Neuronal stem cell (in vitro differentiated cells): ENCODE results near the gene HKDC1.
A peak's percentile ranks its signal among the peaks of the same experiment; 100 is the strongest.

Experiments
- DNase-seq: peaks from one replicate; pipeline ENCODE4 v3.0.0-alpha.2; 2013; ENCODE audit warnings: low spot score
- H2AFZ ChIP-seq: one replicate; pipeline ENCODE4 v1.6.1; 2013; ENCODE audit warnings: mild to moderate bottlenecking, low read length, inconsistent platforms
- H2AK5ac ChIP-seq: 2 replicates; pipeline ENCODE4 v1.6.1; 2013; ENCODE audit warnings: low read depth, mild to moderate bottlenecking, inconsistent platforms, low read length, moderate library complexity, mixed read lengths
- H2BK120ac ChIP-seq: 2 replicates; pipeline ENCODE4 v1.6.1; 2013; ENCODE audit warnings: low read depth, mild to moderate bottlenecking, inconsistent platforms, low read length, moderate library complexity, mixed read lengths
- H2BK12ac ChIP-seq: one replicate; pipeline ENCODE4 v1.6.1; 2013; ENCODE audit warnings: low read length, inconsistent platforms
- H2BK15ac ChIP-seq: 2 replicates; pipeline ENCODE4 v1.6.1; 2013; ENCODE audit warnings: mild to moderate bottlenecking, low read length, inconsistent platforms, mixed read lengths
- H2BK5ac ChIP-seq: one replicate; pipeline ENCODE4 v1.6.1; 2013; ENCODE audit warnings: inconsistent platforms, mild to moderate bottlenecking, low read length, moderate library complexity
- H3K14ac ChIP-seq: one replicate; pipeline ENCODE4 v1.6.1; 2013; ENCODE audit warnings: low read length, inconsistent platforms
- H3K18ac ChIP-seq: 2 replicates; pipeline ENCODE4 v1.6.1; 2013; ENCODE audit warnings: low read length, inconsistent platforms
- H3K23ac ChIP-seq: 2 replicates; pipeline ENCODE4 v1.6.1; 2013; ENCODE audit warnings: low read depth, mild to moderate bottlenecking, mixed read lengths, low read length, inconsistent platforms; ENCODE audit not compliant: poor library complexity
- H3K27ac ChIP-seq: replicated peaks from 3 replicates; pipeline ENCODE4 v1.5.1; 2013; ENCODE audit warnings: low read length, inconsistent platforms
- H3K27me3 ChIP-seq, 3 experiments: 2 replicates each; pipeline ENCODE4 v1.6.1; 2013; ENCODE audit warnings: low read length in 3 of 3, mild to moderate bottlenecking in 2 of 3, inconsistent platforms in 1 of 3, low read depth in 1 of 3, mixed read lengths in 1 of 3, moderate library complexity in 1 of 3; ENCODE audit not compliant: control insufficient read depth in 3 of 3, insufficient read depth in 3 of 3
- H3K36me3 ChIP-seq, 2 donors: replicated peaks in 1 of 2; 2 replicates each; pipeline ENCODE4 v1.6.1; 2013; ENCODE audit warnings: low read length in 2 of 2; ENCODE audit not compliant: control insufficient read depth in 2 of 2, insufficient read depth in 2 of 2
- H3K4ac ChIP-seq: 2 replicates; pipeline ENCODE4 v1.6.1; 2013; ENCODE audit warnings: inconsistent platforms, mild to moderate bottlenecking, low read length, moderate library complexity
- H3K4me1 ChIP-seq, 2 donors: 1 replicate in 1 of 2; 2 replicates in 1 of 2; pipeline ENCODE4 v1.6.1; 2013; ENCODE audit warnings: low read length in 2 of 2, low read depth in 1 of 2; ENCODE audit not compliant: control insufficient read depth in 2 of 2, insufficient read depth in 1 of 2
- H3K4me2 ChIP-seq: one replicate; pipeline ENCODE4 v1.6.1; 2013; ENCODE audit warnings: mild to moderate bottlenecking, low read length, inconsistent platforms; ENCODE audit not compliant: insufficient read depth, poor library complexity, severe bottlenecking
- H3K4me3 ChIP-seq, 2 donors: 2 replicates each; pipeline ENCODE4 v1.5.1; 2013; ENCODE audit warnings: low read length in 2 of 2, mild to moderate bottlenecking in 2 of 2, inconsistent platforms in 1 of 2, moderate library complexity in 1 of 2
- H3K79me1 ChIP-seq: one replicate; pipeline ENCODE4 v1.6.1; 2013; ENCODE audit warnings: low read depth, mild to moderate bottlenecking, inconsistent platforms, low read length, moderate library complexity
- H3K9ac ChIP-seq: one replicate; pipeline ENCODE4 v1.6.1; 2013; ENCODE audit warnings: mild to moderate bottlenecking, low read depth, low read length, inconsistent platforms; ENCODE audit not compliant: poor library complexity
- H3K9me3 ChIP-seq, 2 donors: replicated peaks in 1 of 2; 2 replicates each; pipeline versions ENCODE3 to v1.6.1; 2013; ENCODE audit warnings: low read length in 2 of 2, mild to moderate bottlenecking in 2 of 2, inconsistent platforms in 1 of 2, low read depth in 1 of 2, mixed read lengths in 1 of 2, moderate library complexity in 1 of 2; ENCODE audit not compliant: control insufficient read depth in 2 of 2, insufficient read depth in 1 of 2
- H4K8ac ChIP-seq: one replicate; pipeline ENCODE4 v1.6.1; 2013; ENCODE audit warnings: low read depth, mild to moderate bottlenecking, inconsistent platforms, low read length, moderate library complexity
- H4K91ac ChIP-seq: one replicate; pipeline ENCODE4 v1.6.1; 2013; ENCODE audit warnings: low read length, low read depth, mild to moderate bottlenecking, inconsistent platforms; ENCODE audit not compliant: poor library complexity
- WGBS, 2 donors: extraction: QIAGEN DNeasy Blood & Tissue Kit; methylation state at CpG; one replicate each; pipeline ENCODE4 v1.1.7; 2013; ENCODE audit warnings: missing lambda C conversion rate in 2 of 2, mixed read lengths in 1 of 2; ENCODE audit not compliant: insufficient read length in 2 of 2, insufficient replicate concordance in 1 of 2; ENCODE audit errors: extremely low coverage in 2 of 2; 5-methylcytosine and 5-hydroxymethylcytosine counted together

The HKDC1 gene

DNA sequence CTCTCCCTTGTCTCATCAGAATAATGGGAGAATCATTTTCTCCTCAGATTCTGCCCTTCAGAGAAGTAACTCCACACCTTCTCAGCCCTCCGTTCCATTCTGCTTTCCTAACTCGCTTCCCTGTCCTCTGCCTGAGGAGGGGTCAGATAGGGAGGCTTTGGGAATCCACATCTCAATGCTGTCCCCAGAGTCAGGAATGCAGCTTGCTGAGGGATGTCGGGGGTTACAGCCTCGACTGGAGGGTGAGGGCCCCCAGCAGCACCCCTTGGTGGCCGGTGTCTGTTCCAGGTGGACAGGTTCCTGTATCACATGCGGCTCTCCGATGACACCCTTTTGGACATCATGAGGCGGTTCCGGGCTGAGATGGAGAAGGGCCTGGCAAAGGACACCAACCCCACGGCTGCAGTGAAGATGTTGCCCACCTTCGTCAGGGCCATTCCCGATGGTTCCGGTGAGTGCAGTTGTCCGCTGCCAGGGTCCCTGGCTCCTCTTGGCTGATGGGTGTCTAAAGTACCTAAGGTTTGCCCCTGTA is 6.9 kb downstream of the HKDC1 start:
- H3K27me3 ChIP-seq: peaks cover 0 to 25% (median 1%) of the 10 kb centered on the region in 3 experiments
- no peak overlapping the region for H3K14ac ChIP-seq
- peaks cover 0 to 2% of the 10 kb centered on the region in 2 donors for H3K4me1 ChIP-seq
- no peak overlapping the region for H3K4me2 ChIP-seq
- no peaks in the 10 kb centered on the region for H3K36me3 ChIP-seq
- H3K4ac ChIP-seq: no peak overlapping the region
- no peak overlapping the region for H4K91ac ChIP-seq
- no peak overlapping the region for H2AFZ ChIP-seq
- H3K23ac ChIP-seq: no peak overlapping the region
- no peaks in the 10 kb centered on the region for H3K79me1 ChIP-seq
- H3K18ac ChIP-seq: peak overlapping the region; percentile 12
- H3K9me3 ChIP-seq: no peaks in the 10 kb centered on the region
- H2BK15ac ChIP-seq: no peak overlapping the region
- no peak overlapping the region for H2BK12ac ChIP-seq
- no peak for DNase-seq
- no peak overlapping the region for H2BK5ac ChIP-seq
- no peak overlapping the region for H4K8ac ChIP-seq
- no peak overlapping the region for H3K27ac ChIP-seq
- H2BK120ac ChIP-seq: no peak overlapping the region
- no peak overlapping the region for H3K4me3 ChIP-seq
- no peak overlapping the region for H2AK5ac ChIP-seq
- no peak overlapping the region for H3K9ac ChIP-seq
- WGBS, 2 donors: no CpG with 5 or more reads among the region's 14 CpGs

DNA sequence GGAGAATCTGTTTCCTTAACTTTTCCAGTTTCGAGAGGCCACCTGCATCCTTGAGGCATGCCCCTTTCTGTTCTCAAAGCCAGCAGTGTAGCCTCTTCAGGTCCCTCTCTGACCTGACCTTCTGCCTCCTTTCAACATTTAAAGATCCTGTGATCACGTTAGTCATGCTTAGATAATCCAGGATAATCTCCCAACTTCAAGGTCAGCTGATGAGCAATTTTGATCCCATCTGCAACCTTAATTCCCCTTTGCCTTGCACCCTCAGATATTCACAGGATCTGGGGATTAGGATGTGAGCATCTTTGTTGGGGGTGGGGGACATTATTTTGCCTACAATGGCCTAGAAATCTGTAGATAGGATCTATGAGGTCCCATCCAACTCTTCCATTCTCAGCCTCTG is 8.0 kb downstream of the HKDC1 start:
- Histone ChIP-seq H2AFZ (no peak overlapping the region), H3K4me1 (peaks cover 3 to 6% of the 10 kb centered on the region in 2 donors), H3K9me3 (no peaks in the 10 kb centered on the region), H3K36me3 (no peaks in the 10 kb centered on the region), H4K91ac (no peak overlapping the region), H4K8ac (no peak overlapping the region), H2BK5ac (no peak overlapping the region), H3K14ac (no peak overlapping the region), H2BK15ac (no peak overlapping the region), H3K4me2 (no peak overlapping the region), H3K23ac (no peak overlapping the region), H3K4me3 (no peak overlapping the region), H2BK12ac (no peak overlapping the region), H2BK120ac (no peak overlapping the region), H3K79me1 (no peaks in the 10 kb centered on the region), H3K9ac (no peak overlapping the region), H3K18ac (no peak overlapping the region), H2AK5ac (no peak overlapping the region), H3K27ac (no peak overlapping the region), H3K4ac (no peak overlapping the region), H3K27me3 (peaks cover 0 to 32% (median 1%) of the 10 kb centered on the region in 3 experiments)
- DNase-seq: no peak
- WGBS, 2 donors: no CpG with 5 or more reads among the region's 2 CpGs

DNA sequence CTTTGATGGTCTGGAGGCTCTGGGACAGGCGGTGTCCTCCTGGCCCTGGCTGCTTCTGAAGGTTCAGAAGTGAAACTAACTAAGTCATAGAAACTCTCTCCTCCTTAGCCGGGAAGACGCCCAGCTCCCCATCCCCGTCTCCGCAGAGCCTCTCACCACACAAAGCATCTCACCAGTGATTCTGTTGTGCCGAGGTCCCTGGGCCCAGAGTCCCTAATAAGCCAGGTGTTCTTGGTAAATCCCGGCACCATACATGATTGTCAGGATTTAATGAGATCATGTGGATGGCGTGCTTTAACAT is 9.4 kb downstream of the HKDC1 start:
- Histone ChIP-seq H3K14ac (no peak overlapping the region), H3K4ac (no peak overlapping the region), H3K4me2 (no peak overlapping the region), H3K9me3 (no peaks in the 10 kb centered on the region), H4K8ac (no peak overlapping the region), H3K27ac (no peak overlapping the region), H4K91ac (no peak overlapping the region), H3K4me1 (peaks cover 4 to 7% of the 10 kb centered on the region in 2 donors), H3K23ac (no peak overlapping the region), H3K36me3 (no peaks in the 10 kb centered on the region), H2BK12ac (no peak overlapping the region), H2AFZ (no peak overlapping the region), H3K4me3 (no peak overlapping the region), H2BK120ac (no peak overlapping the region), H2BK5ac (no peak overlapping the region), H3K9ac (no peak overlapping the region), H3K79me1 (no peaks in the 10 kb centered on the region), H3K18ac (peak overlapping the region; percentile 34), H2BK15ac (peak overlapping the region; percentile 45), H2AK5ac (no peak overlapping the region), H3K27me3 (peaks cover 0 to 32% (median 1%) of the 10 kb centered on the region in 3 experiments)
- no CpG with 5 or more reads among the region's 8 CpGs for WGBS, 2 donors
- DNase-seq: no peak

DNA sequence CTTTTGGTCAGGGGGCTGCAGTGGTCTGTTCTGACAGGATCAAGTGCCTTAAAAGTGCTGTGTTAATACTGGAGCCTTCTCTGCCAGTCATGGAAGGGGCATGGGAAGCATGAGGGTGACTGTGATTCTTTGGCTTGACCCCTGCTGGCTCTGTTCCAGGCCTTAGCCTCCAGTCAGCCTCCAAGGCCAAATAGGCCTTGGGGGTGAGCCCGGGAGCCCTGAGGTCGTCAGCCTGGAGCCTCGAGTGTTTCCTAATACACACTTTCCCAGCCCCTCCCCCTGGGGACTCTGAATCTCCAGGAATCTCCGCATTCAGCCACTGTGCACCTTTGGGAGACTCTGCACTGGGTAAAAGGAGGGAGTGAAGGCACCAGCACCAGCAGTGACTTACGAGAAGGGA is 10.0 kb downstream of the HKDC1 start:
- WGBS, 2 donors: no CpG with 5 or more reads among the region's 5 CpGs
- H3K4me3 ChIP-seq: no peak overlapping the region
- no peak overlapping the region for H2BK5ac ChIP-seq
- H2BK15ac ChIP-seq: no peak overlapping the region
- no peak overlapping the region for H4K8ac ChIP-seq
- DNase-seq: no peak
- H3K9me3 ChIP-seq: no peaks in the 10 kb centered on the region
- peaks cover 4 to 7% of the 10 kb centered on the region in 2 donors for H3K4me1 ChIP-seq
- H2AFZ ChIP-seq: no peak overlapping the region
- no peak overlapping the region for H3K14ac ChIP-seq
- no peak overlapping the region for H4K91ac ChIP-seq
- no peaks in the 10 kb centered on the region for H3K79me1 ChIP-seq
- H3K4me2 ChIP-seq: no peak overlapping the region
- H3K9ac ChIP-seq: no peak overlapping the region
- H2AK5ac ChIP-seq: no peak overlapping the region
- H3K36me3 ChIP-seq: no peaks in the 10 kb centered on the region
- H2BK120ac ChIP-seq: no peak overlapping the region
- no peak overlapping the region for H3K18ac ChIP-seq
- H3K27ac ChIP-seq: no peak overlapping the region
- no peak overlapping the region for H3K4ac ChIP-seq
- H3K23ac ChIP-seq: no peak overlapping the region
- H2BK12ac ChIP-seq: no peak overlapping the region
- H3K27me3 ChIP-seq: peaks cover 0 to 31% (median 0%) of the 10 kb centered on the region in 3 experiments
